Endothelial cell of umbilical vein (primary cell): ENCODE results near the gene SUSD6. TPM values are rescaled to one million over a fixed set of nuclear protein-coding genes. Genes with fewer than 3 reads are reported as not detected.

Source experiments
- BruUV-seq: library from RNA; stranded (reverse); fragments of 400-500 nt; replicated peaks from 2 replicates; lab custom pipeline; 2021; lab: Mats Ljungman, UMichigan
- CTCF ChIA-PET: fragments of 300-600, 350-600 bp; sonication (Branson Sonifier 250); formaldehyde crosslinking; loops from one replicate; lab custom pipeline; 2021; ENCODE audit warnings: antibody characterized with exemption, inconsistent platforms; lab: Charles Lee
- POLR2A ChIA-PET: fragments of 300-600, 350-600 bp; sonication (Branson Sonifier 250); formaldehyde crosslinking; loops from one replicate; lab custom pipeline; 2021; ENCODE audit warnings: antibody characterized with exemption, inconsistent platforms; lab: Charles Lee
- DNase-seq: peaks from one replicate; pipeline ENCODE4 v3.0.0-alpha.2; 2011; ENCODE audit warnings: low read depth, low spot score
- FAIRE-seq: peaks from 2 replicates; lab custom pipeline; 2011; peaks lifted over from hg19 to GRCh38; lab: Jason Lieb, UNC
- H2AFZ ChIP-seq: 2 replicates; pipeline ENCODE4 v1.6.0; 2012; ENCODE audit warnings: low read depth, low read length, control low read depth, inconsistent platforms
- H3K27ac ChIP-seq: 2 replicates; pipeline ENCODE4 v1.5.1; 2011; ENCODE audit warnings: low read depth, mild to moderate bottlenecking, control low read depth, low read length, moderate library complexity; ENCODE audit not compliant: insufficient read depth
- H3K27me3 ChIP-seq, 2 experiments: 2 replicates each; pipeline versions ENCODE4 v1.6.0 to v1.6.1; 2011; ENCODE audit warnings: low read length in 2 of 2, mixed read lengths in 1 of 2; ENCODE audit not compliant: control insufficient read depth in 2 of 2, insufficient read depth in 2 of 2
- H3K36me3 ChIP-seq, 2 experiments: 2 replicates in 1 of 2; 3 replicates in 1 of 2; pipeline ENCODE4 v1.5.1; 2011; ENCODE audit warnings: low read length in 2 of 2, mild to moderate bottlenecking in 1 of 2, moderate library complexity in 1 of 2; ENCODE audit not compliant: control insufficient read depth in 2 of 2, insufficient read depth in 2 of 2; ENCODE audit errors: extremely low read depth in 1 of 2
- H3K4me1 ChIP-seq: 3 replicates; pipeline ENCODE4 v1.5.1; 2011; ENCODE audit warnings: mild to moderate bottlenecking, low read length; ENCODE audit not compliant: control insufficient read depth, insufficient read depth; ENCODE audit errors: extremely low read depth
- H3K4me2 ChIP-seq: 2 replicates; pipeline ENCODE4 v1.6.1; 2011; ENCODE audit warnings: low read length, control low read depth, mixed read lengths; ENCODE audit not compliant: insufficient read depth
- H3K4me3 ChIP-seq, 3 experiments: fragments of 200-600 bp in 1 of 3; sonication (generic), shearing (Covaris generic) in 1 of 3; replicated peaks in 1 of 3; 2 replicates each; pipeline ENCODE4 v1.5.1; 2011 to 2016; ENCODE audit warnings: control low read depth in 3 of 3, low read length in 3 of 3, mild to moderate bottlenecking in 2 of 3, inconsistent platforms in 1 of 3, low read depth in 1 of 3, moderate library complexity in 1 of 3; ENCODE audit not compliant: insufficient read depth in 1 of 3
- H3K79me2 ChIP-seq: 2 replicates; pipeline ENCODE4 v1.6.0; 2012; ENCODE audit warnings: low read length, inconsistent platforms; ENCODE audit not compliant: control insufficient read depth, insufficient read depth
- H3K9ac ChIP-seq: replicated peaks from 2 replicates; pipeline ENCODE3; 2011; ENCODE audit warnings: low read length, control low read depth; ENCODE audit not compliant: insufficient read depth; ENCODE audit errors: extremely low read depth
- H3K9me1 ChIP-seq: replicated peaks from 3 replicates; pipeline ENCODE4 v1.6.0; 2011; ENCODE audit warnings: mild to moderate bottlenecking, low read length; ENCODE audit not compliant: control insufficient read depth, insufficient read depth; ENCODE audit errors: extremely low read depth
- H3K9me3 ChIP-seq: replicated peaks from 2 replicates; pipeline ENCODE4 v1.5.1; 2012; ENCODE audit warnings: low read length, inconsistent platforms; ENCODE audit not compliant: control insufficient read depth, insufficient read depth
- H4K20me1 ChIP-seq: replicated peaks from 2 replicates; pipeline ENCODE3; 2011; ENCODE audit warnings: mild to moderate bottlenecking, low read length; ENCODE audit not compliant: control insufficient read depth, insufficient read depth; ENCODE audit errors: extremely low read depth
- CTCF ChIP-seq, 2 donors: IDR thresholded peaks; 1 replicate in 1 of 2; 2 replicates in 1 of 2; pipeline ENCODE4 v1.5.1; 2011; ENCODE audit warnings: low read length in 2 of 2, mild to moderate bottlenecking in 2 of 2, moderate library complexity in 2 of 2, control low read depth in 1 of 2, inconsistent platforms in 1 of 2, low read depth in 1 of 2; ENCODE audit not compliant: insufficient read depth in 1 of 2; ENCODE audit errors: extremely low read depth in 1 of 2
- EZH2 ChIP-seq: IDR thresholded peaks from 2 replicates; pipeline ENCODE4 v1.6.1; 2012; ENCODE audit warnings: borderline replicate concordance, low read depth, mild to moderate bottlenecking, moderate library complexity, low read length, inconsistent platforms; ENCODE audit not compliant: severe bottlenecking
- FOS ChIP-seq: IDR thresholded peaks from 2 replicates; pipeline ENCODE4 v1.6.1; 2011; ENCODE audit warnings: mild to moderate bottlenecking, low read length, moderate library complexity, borderline replicate concordance; ENCODE audit not compliant: insufficient read depth
- GATA2 ChIP-seq: IDR thresholded peaks from 2 replicates; pipeline ENCODE4 v1.7.0; 2011; ENCODE audit warnings: low read depth, mild to moderate bottlenecking, moderate library complexity, mixed read lengths, low read length; ENCODE audit not compliant: insufficient read length, insufficient read depth
- JUN ChIP-seq: IDR thresholded peaks from 2 replicates; pipeline ENCODE4 v1.6.1; 2011; ENCODE audit warnings: borderline replicate concordance, low read depth; ENCODE audit not compliant: insufficient read length, insufficient read depth
- MYC ChIP-seq: IDR thresholded peaks from one replicate; pipeline ENCODE4 v1.6.1; 2011; ENCODE audit warnings: mild to moderate bottlenecking, low read depth, low read length
- POLR2A ChIP-seq: IDR thresholded peaks from 2 replicates; pipeline ENCODE4 v1.6.1; 2012; ENCODE audit warnings: low read depth, mild to moderate bottlenecking, control low read depth, low read length
- POLR2AphosphoS5 ChIP-seq: IDR thresholded peaks from 2 replicates; pipeline ENCODE4 v1.6.1; 2012; ENCODE audit warnings: low read depth, mild to moderate bottlenecking, control low read depth, low read length, moderate library complexity; ENCODE audit not compliant: insufficient read depth
- dilution Hi-C: fragments of 300-500 bp; cut with MboI; formaldehyde crosslinking; loops from one replicate; pipeline ENCODE4 v1.15.0; 2019; ENCODE audit warnings: low sequenced_read_pairs; ENCODE audit not compliant: extremely low pct_ligation_motif_present
- intact Hi-C: fragments of 100-400 bp; cut with micrococcal nuclease; formaldehyde crosslinking; loops from one replicate; pipeline ENCODE4 v1.10.0; 2022
- polyA plus RNA-seq, 4 experiments: library from polyadenylated mRNA; depleted of rRNA in 3 of 4; stranded (reverse) in 3 of 4; unstranded in 1 of 4; fragments of >200 nt; gene quantifications; 2 replicates each; pipeline versions ENCODE4 v1.2.1 to v1.2.3, GENCODE V29; 2011 to 2012; ENCODE audit warnings: missing spikeins in 1 of 4
- total RNA-seq: library from RNA; stranded (reverse); gene quantifications from 2 replicates; pipeline ENCODE4 v1.2.3, GENCODE V29; 2021
- TF ChIP-seq, protein P1 (sequence below): IDR thresholded peaks from 2 replicates; pipeline ENCODE4 v1.6.1; 2011; ENCODE audit not compliant: insufficient read depth, insufficient read length

Gene SUSD6
- total and polyA plus RNA-seq, 2 donors (not counting 3 experiments of a cell fraction or from before 2014, with no cell fraction given), result 13.4 to 19.5 TPM

GRCh38 chr14:69626132-69626500 lies 14.7 kb downstream of the SUSD6 start:
- H3K9ac ChIP-seq, result no peak overlapping the region
- no peak for TF ChIP-seq POLR2AphosphoS5
- TF ChIP-seq POLR2A, result no peak
- no peak for TF ChIP-seq MYC
- TF ChIP-seq EZH2, result no peak
- TF ChIP-seq JUN, result no peak
- TF ChIP-seq, protein P1, sequence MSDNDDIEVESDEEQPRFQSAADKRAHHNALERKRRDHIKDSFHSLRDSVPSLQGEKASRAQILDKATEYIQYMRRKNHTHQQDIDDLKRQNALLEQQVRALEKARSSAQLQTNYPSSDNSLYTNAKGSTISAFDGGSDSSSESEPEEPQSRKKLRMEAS, result no peak
- no peak for TF ChIP-seq CTCF (IDR thresholded peaks at IDR 0.05; ENCODE audit: extremely low read depth in 1 of 2, insufficient read depth in 1 of 2, low read depth in 1 of 2, low read length in 2 of 2)
- no peak for TF ChIP-seq GATA2
- TF ChIP-seq FOS, result no peak
- CTCF ChIA-PET, result interaction anchor here (0.7 to 1.5 kb wide), 2 partner anchors 20 to 101 kb away, joined by 4 to 6 read pairs; no protein-coding TSS in a partner anchor
- peak overlapping the region; percentile 54 for H3K27ac ChIP-seq
- no peaks in the 10 kb centered on the region for H3K36me3 ChIP-seq
- H3K4me2 ChIP-seq, result peak overlapping the region; percentile 60
- H2AFZ ChIP-seq, result no peak overlapping the region
- peaks cover 18% of the 10 kb centered on the region for H3K4me1 ChIP-seq
- FAIRE-seq (no peak), DNase-seq (peak; percentile 47)
- intact Hi-C loops, result loop anchor here (5.0 kb wide), 1 partner anchor 56 kb away; no protein-coding TSS in a partner anchor
- no peak overlapping the region for H3K4me3 ChIP-seq
- dilution Hi-C loops, result no loop called here
- no peaks in the 10 kb centered on the region for H3K9me3 ChIP-seq
- POLR2A ChIA-PET, result no interaction called here
- H3K27me3 ChIP-seq, result no peaks in the 10 kb centered on the region
- no peaks in the 10 kb centered on the region for H3K9me1 ChIP-seq
- BruUV-seq, result no TSS peak
- H4K20me1 ChIP-seq, result no peaks in the 10 kb centered on the region
- H3K79me2 ChIP-seq, result peaks cover 42% of the 10 kb centered on the region
